ENCODE data around the gene LIN54. TPM values are rescaled to one million over a fixed set of nuclear protein-coding genes. Genes with fewer than 3 reads are reported as not detected.

LIN54 gene
- total and polyA plus RNA-seq, 9 of the 15 experiments (the other 6 are each of a cell fraction or from before 2014, with no cell fraction given), result 2.2 to 22.5 (median 15.8) TPM

DNA sequence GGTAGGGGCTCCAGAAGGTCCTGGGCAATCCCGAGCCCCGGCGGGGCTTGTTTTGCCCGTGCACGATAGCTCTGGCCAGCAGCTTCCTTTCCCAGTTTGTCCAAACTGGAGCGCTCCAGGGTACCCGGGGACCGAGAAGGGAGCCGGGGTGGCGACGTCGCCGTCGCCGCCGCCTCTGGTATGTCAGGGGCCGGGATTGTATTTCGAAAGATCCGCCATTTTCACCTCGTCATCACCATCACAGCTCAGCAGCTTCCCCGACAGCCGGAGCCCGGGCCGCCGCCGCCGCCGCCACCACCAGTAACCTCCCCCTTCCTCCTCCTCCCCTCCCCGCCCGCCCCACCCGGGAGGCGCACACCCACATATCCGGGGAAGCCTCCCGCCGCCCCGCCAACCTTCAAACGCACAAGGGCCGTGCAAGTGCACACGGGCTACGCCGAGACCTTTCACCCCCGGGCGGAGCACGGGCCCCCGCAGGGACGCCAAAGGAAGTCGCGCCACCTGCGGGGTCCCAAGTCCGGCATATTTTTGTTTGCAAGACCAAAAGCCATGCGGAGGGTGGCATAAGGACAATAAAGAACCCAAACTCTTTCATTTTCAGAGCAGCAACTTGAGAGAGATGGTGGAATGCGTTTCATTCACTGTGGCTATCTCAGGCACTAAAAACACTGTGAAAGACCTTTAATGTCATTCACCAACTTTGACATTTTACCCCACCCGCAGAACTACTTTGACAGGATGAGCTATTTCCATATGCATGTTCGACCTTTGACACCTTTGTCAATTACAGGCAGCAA lies at the start of gene LIN54 (continued):
- TF ChIP-seq, protein P1, sequence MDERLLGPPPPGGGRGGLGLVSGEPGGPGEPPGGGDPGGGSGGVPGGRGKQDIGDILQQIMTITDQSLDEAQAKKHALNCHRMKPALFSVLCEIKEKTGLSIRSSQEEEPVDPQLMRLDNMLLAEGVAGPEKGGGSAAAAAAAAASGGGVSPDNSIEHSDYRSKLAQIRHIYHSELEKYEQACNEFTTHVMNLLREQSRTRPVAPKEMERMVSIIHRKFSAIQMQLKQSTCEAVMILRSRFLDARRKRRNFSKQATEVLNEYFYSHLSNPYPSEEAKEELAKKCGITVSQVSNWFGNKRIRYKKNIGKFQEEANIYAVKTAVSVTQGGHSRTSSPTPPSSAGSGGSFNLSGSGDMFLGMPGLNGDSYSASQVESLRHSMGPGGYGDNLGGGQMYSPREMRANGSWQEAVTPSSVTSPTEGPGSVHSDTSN (CRISPR knock-in tag; IDR thresholded peaks at IDR 0.05; ENCODE audit: low read depth), result no peak
- TF ChIP-seq, protein P1 (tag; conservative IDR thresholded peaks at IDR 0.05; ENCODE audit: low read depth), result no peak
- no peak for TF ChIP-seq ARID1B (IDR thresholded peaks at IDR 0.05)
- no peak for TF ChIP-seq BMI1 (IDR thresholded peaks at IDR 0.05; ENCODE audit: low read length)
- TF ChIP-seq, protein P2, sequence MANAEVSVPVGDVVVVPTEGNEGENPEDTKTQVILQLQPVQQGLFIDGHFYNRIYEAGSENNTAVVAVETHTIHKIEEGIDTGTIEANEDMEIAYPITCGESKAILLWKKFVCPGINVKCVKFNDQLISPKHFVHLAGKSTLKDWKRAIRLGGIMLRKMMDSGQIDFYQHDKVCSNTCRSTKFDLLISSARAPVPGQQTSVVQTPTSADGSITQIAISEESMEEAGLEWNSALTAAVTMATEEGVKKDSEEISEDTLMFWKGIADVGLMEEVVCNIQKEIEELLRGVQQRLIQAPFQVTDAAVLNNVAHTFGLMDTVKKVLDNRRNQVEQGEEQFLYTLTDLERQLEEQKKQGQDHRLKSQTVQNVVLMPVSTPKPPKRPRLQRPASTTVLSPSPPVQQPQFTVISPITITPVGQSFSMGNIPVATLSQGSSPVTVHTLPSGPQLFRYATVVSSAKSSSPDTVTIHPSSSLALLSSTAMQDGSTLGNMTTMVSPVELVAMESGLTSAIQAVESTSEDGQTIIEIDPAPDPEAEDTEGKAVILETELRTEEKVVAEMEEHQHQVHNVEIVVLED (CRISPR knock-in tag; IDR thresholded peaks at IDR 0.05), result no peak
- no peak for TF ChIP-seq CBX3 (IDR thresholded peaks at IDR 0.05; ENCODE audit: borderline replicate concordance in 1 of 2, low read length in 2 of 2)
- no peak for TF ChIP-seq PTRF (tag; IDR thresholded peaks at IDR 0.05)
- no peak for TF ChIP-seq DPF2 (IDR thresholded peaks at IDR 0.05)
- TF ChIP-seq, protein P3, sequence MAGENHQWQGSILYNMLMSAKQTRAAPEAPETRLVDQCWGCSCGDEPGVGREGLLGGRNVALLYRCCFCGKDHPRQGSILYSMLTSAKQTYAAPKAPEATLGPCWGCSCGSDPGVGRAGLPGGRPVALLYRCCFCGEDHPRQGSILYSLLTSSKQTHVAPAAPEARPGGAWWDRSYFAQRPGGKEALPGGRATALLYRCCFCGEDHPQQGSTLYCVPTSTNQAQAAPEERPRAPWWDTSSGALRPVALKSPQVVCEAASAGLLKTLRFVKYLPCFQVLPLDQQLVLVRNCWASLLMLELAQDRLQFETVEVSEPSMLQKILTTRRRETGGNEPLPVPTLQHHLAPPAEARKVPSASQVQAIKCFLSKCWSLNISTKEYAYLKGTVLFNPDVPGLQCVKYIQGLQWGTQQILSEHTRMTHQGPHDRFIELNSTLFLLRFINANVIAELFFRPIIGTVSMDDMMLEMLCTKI (IDR thresholded peaks at IDR 0.05; ENCODE audit: partially characterized antibody), result no peak
- no peak for TF ChIP-seq TSC22D4 (tag; IDR thresholded peaks at IDR 0.05)
- TF ChIP-seq MECOM (CRISPR knock-in tag; IDR thresholded peaks at IDR 0.05), result 0 out of 2 replicates have a peak, but pooled peaks have one; percentile 21
- TF ChIP-seq, protein P4, sequence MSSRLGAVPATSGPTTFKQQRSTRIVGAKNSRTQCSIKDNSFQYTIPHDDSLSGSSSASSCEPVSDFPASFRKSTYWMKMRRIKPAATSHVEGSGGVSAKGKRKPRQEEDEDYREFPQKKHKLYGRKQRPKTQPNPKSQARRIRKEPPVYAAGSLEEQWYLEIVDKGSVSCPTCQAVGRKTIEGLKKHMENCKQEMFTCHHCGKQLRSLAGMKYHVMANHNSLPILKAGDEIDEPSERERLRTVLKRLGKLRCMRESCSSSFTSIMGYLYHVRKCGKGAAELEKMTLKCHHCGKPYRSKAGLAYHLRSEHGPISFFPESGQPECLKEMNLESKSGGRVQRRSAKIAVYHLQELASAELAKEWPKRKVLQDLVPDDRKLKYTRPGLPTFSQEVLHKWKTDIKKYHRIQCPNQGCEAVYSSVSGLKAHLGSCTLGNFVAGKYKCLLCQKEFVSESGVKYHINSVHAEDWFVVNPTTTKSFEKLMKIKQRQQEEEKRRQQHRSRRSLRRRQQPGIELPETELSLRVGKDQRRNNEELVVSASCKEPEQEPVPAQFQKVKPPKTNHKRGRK (tag; IDR thresholded peaks at IDR 0.05), result no peak
- no peak for TF ChIP-seq ETS2 (tag; IDR thresholded peaks at IDR 0.05; ENCODE audit: borderline replicate concordance, poor library complexity, severe bottlenecking)
- no peak for TF ChIP-seq NFE2L1 (tag; IDR thresholded peaks at IDR 0.05; ENCODE audit: borderline replicate concordance, low read depth)
- TF ChIP-seq STAT5A (IDR thresholded peaks at IDR 0.05; ENCODE audit: borderline replicate concordance, low read length), result no peak
- TF ChIP-seq ZC3H8 (IDR thresholded peaks at IDR 0.05), result no peak
- TF ChIP-seq, protein P5, sequence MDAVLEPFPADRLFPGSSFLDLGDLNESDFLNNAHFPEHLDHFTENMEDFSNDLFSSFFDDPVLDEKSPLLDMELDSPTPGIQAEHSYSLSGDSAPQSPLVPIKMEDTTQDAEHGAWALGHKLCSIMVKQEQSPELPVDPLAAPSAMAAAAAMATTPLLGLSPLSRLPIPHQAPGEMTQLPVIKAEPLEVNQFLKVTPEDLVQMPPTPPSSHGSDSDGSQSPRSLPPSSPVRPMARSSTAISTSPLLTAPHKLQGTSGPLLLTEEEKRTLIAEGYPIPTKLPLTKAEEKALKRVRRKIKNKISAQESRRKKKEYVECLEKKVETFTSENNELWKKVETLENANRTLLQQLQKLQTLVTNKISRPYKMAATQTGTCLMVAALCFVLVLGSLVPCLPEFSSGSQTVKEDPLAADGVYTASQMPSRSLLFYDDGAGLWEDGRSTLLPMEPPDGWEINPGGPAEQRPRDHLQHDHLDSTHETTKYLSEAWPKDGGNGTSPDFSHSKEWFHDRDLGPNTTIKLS (IDR thresholded peaks at IDR 0.05; ENCODE audit: borderline replicate concordance, low read depth), result no peak
- no peak for TF ChIP-seq RBM39 (optimal IDR thresholded peaks at IDR 0.05; ENCODE audit: low read depth, low read length)
- TF ChIP-seq NCOA6 (IDR thresholded peaks at IDR 0.05), result no peak
- TF ChIP-seq DMBX1 (CRISPR knock-in tag; IDR thresholded peaks at IDR 0.05; ENCODE audit: borderline replicate concordance), result no peak
